NCI-H1048 (cell line): ENCODE data around the gene CARMIL1.

ENCODE experiments used
- DNase-seq: peaks from one replicate; lab custom pipeline; 2025; lab: John Stamatoyannopoulos, UW

Gene CARMIL1

GRCh38 chr6:25619217-25619616 lies 340.0 kb downstream of the CARMIL1 start:
- DNase-seq: no peak

- no peak for DNase-seq
These were observed 341.2 kb downstream of the CARMIL1 start for GRCh38 chr6:25620391-25620790.

GRCh38 chr6:25623065-25623464 lies 343.9 kb downstream of the CARMIL1 start:
- DNase-seq: no peak

- DNase-seq: no peak
These were observed 344.7 kb downstream of the CARMIL1 start for GRCh38 chr6:25623879-25624278.

- no peak for DNase-seq
These were observed 347.8 kb downstream of the CARMIL1 start for GRCh38 chr6:25627001-25627400.

GRCh38 chr6:25628471-25629197 lies 349.5 kb downstream of the CARMIL1 start:
- no peak for DNase-seq

- no peak for DNase-seq
These were observed 350.0 kb downstream of the CARMIL1 start for GRCh38 chr6:25629198-25629576.

GRCh38 chr6:25630508-25631278 lies 351.5 kb downstream of the CARMIL1 start:
- DNase-seq: no peak

GRCh38 chr6:25635886-25636317 lies 356.7 kb downstream of the CARMIL1 start:
- no peak for DNase-seq

GRCh38 chr6:25637211-25637610 lies 358.0 kb downstream of the CARMIL1 start:
- no peak for DNase-seq

- DNase-seq: no peak
These were observed 358.8 kb downstream of the CARMIL1 start for GRCh38 chr6:25637960-25638434.

- no peak for DNase-seq
These were observed 360.5 kb downstream of the CARMIL1 start for GRCh38 chr6:25639653-25640052.

GRCh38 chr6:25640446-25640845 lies 361.3 kb downstream of the CARMIL1 start:
- DNase-seq: no peak

- no peak for DNase-seq
These were observed 361.7 kb downstream of the CARMIL1 start for GRCh38 chr6:25640891-25641290.

- DNase-seq: no peak
These were observed 362.2 kb downstream of the CARMIL1 start for GRCh38 chr6:25641377-25641776.

- no peak for DNase-seq
These were observed 362.9 kb downstream of the CARMIL1 start for GRCh38 chr6:25641940-25642666.

GRCh38 chr6:25642667-25643328 lies 363.6 kb downstream of the CARMIL1 start:
- no peak for DNase-seq

- no peak for DNase-seq
These were observed 366.7 kb downstream of the CARMIL1 start for GRCh38 chr6:25645916-25646315.

GRCh38 chr6:25649611-25650010 lies 370.4 kb downstream of the CARMIL1 start:
- DNase-seq: no peak

- DNase-seq: peak; percentile 19
These were observed 372.9 kb downstream of the CARMIL1 start, which contains the start of gene SCGN for GRCh38 chr6:25652007-25652515. Gene SCGN (plus strand): TSS chr6:25652215. CDS start chr6:25652404, 189 bp downstream.

- no peak for DNase-seq
These were observed 376.5 kb downstream of the CARMIL1 start for GRCh38 chr6:25655723-25656122.
